Trophoblast cell (in vitro differentiated cells and primary cell): Measurements from ENCODE around the gene SLC39A3.

ENCODE experiments used
- DNase-seq, 2 donors: peaks; one replicate each; pipeline ENCODE4 v3.0.0-alpha.2; 2016
- H2AFZ ChIP-seq: 2 replicates; pipeline ENCODE4 v1.6.1; 2013; ENCODE audit warnings: low read length, moderate library complexity, mild to moderate bottlenecking; ENCODE audit not compliant: insufficient read depth, poor library complexity
- H2AK5ac ChIP-seq: 2 replicates; pipeline ENCODE4 v1.6.1; 2013; ENCODE audit warnings: mild to moderate bottlenecking, low read length
- H2BK120ac ChIP-seq: 2 replicates; pipeline ENCODE4 v1.6.1; 2013; ENCODE audit warnings: low read length, mild to moderate bottlenecking, moderate library complexity; ENCODE audit not compliant: insufficient read depth, poor library complexity
- H2BK12ac ChIP-seq: 2 replicates; pipeline ENCODE4 v1.6.1; 2013; ENCODE audit warnings: mild to moderate bottlenecking, low read length, moderate library complexity
- H2BK5ac ChIP-seq: 2 replicates; pipeline ENCODE4 v1.6.1; 2013; ENCODE audit warnings: low read length, low read depth, moderate library complexity, mild to moderate bottlenecking; ENCODE audit not compliant: poor library complexity
- H3K14ac ChIP-seq: 2 replicates; pipeline ENCODE4 v1.6.1; 2013; ENCODE audit warnings: mild to moderate bottlenecking, low read length
- H3K18ac ChIP-seq: 2 replicates; pipeline ENCODE4 v1.6.1; 2013; ENCODE audit warnings: mild to moderate bottlenecking, low read length
- H3K23ac ChIP-seq: 2 replicates; pipeline ENCODE4 v1.6.1; 2013; ENCODE audit warnings: low read length
- H3K27ac ChIP-seq: 2 replicates; pipeline ENCODE4 v1.5.1; 2013; ENCODE audit warnings: low read depth, mild to moderate bottlenecking, inconsistent platforms, low read length, moderate library complexity
- H3K27me3 ChIP-seq: 2 replicates; pipeline ENCODE4 v1.6.1; 2013; ENCODE audit warnings: inconsistent platforms, mild to moderate bottlenecking, low read length, moderate library complexity; ENCODE audit not compliant: insufficient read depth
- H3K36me3 ChIP-seq, 2 experiments: 1 replicate in 1 of 2; 2 replicates in 1 of 2; pipeline ENCODE4 v1.6.1; 2013; ENCODE audit warnings: low read length in 2 of 2, mild to moderate bottlenecking in 2 of 2, moderate library complexity in 1 of 2; ENCODE audit not compliant: insufficient read depth in 2 of 2, control insufficient read depth in 1 of 2
- H3K4ac ChIP-seq: 2 replicates; pipeline ENCODE4 v1.6.1; 2013; ENCODE audit warnings: low read depth, mild to moderate bottlenecking, low read length, moderate library complexity
- H3K4me1 ChIP-seq, 2 experiments: 1 replicate in 1 of 2; 2 replicates in 1 of 2; pipeline ENCODE4 v1.6.1; 2013; ENCODE audit warnings: low read length in 2 of 2, mild to moderate bottlenecking in 2 of 2, moderate library complexity in 1 of 2; ENCODE audit not compliant: insufficient read depth in 2 of 2, control insufficient read depth in 1 of 2
- H3K4me2 ChIP-seq: 2 replicates; pipeline ENCODE4 v1.6.1; 2013; ENCODE audit warnings: inconsistent platforms, mild to moderate bottlenecking, low read length, moderate library complexity
- H3K4me3 ChIP-seq: 2 replicates; pipeline ENCODE4 v1.5.1; 2013; ENCODE audit warnings: mild to moderate bottlenecking, low read depth, low read length, inconsistent platforms
- H3K79me1 ChIP-seq: one replicate; pipeline ENCODE4 v1.6.1; 2013; ENCODE audit warnings: low read length
- H3K79me2 ChIP-seq: 2 replicates; pipeline ENCODE4 v1.6.1; 2013; ENCODE audit warnings: low read length, mild to moderate bottlenecking; ENCODE audit not compliant: control insufficient read depth, insufficient read depth, poor library complexity
- H3K9ac ChIP-seq: 2 replicates; pipeline ENCODE4 v1.6.1; 2013; ENCODE audit warnings: mild to moderate bottlenecking, low read length
- H3K9me3 ChIP-seq: 2 replicates; pipeline ENCODE4 v1.6.1; 2013; ENCODE audit warnings: low read depth, mild to moderate bottlenecking, control low read depth, inconsistent platforms, low read length; ENCODE audit not compliant: insufficient read depth
- H4K12ac ChIP-seq: 2 replicates; pipeline ENCODE4 v1.6.1; 2013; ENCODE audit warnings: low read depth, mild to moderate bottlenecking, low read length, moderate library complexity
- H4K8ac ChIP-seq: 2 replicates; pipeline ENCODE4 v1.6.1; 2013; ENCODE audit warnings: low read depth, mild to moderate bottlenecking, low read length, moderate library complexity
- H4K91ac ChIP-seq: one replicate; pipeline ENCODE4 v1.6.1; 2013; ENCODE audit warnings: low read depth, mild to moderate bottlenecking, low read length, moderate library complexity
- WGBS: extraction: QIAGEN DNeasy Blood & Tissue Kit; methylation state at CpG from one replicate; pipeline ENCODE4 v1.1.7; 2013; ENCODE audit warnings: missing lambda C conversion rate; ENCODE audit not compliant: insufficient read length, insufficient coverage; ENCODE audit errors: extremely low coverage; 5-methylcytosine and 5-hydroxymethylcytosine counted together

The SLC39A3 gene

DNA sequence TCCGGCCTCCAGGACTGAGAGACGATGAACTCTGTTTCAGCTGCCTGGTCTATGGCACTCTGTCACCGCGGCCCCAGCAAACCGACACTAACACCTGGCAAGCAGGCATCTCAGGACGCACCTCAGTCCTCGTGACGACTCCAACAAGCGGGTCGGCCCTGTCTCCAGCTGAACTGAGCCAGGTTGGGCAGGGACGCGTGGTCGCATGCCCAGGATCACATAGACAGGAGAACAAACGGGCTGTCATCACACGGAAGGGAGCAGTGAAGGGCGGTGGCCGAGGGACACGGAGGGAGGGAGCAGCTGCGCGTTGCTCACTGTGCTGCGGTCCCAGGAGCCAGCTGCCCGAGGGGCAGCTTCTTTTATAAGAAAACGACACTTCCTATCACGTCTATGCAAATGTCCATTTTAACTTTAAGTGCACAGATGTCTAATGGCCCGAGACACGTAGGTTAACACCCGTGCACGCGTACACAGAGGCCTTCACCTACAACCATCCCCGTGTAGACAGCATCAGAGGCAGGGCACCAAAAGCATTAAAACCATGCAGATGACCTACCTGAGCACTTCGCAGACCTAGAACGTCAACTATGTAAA is 34.4 kb upstream of the SLC39A3 start:
- no peak overlapping the region for H3K18ac ChIP-seq
- no peak overlapping the region for H3K4me3 ChIP-seq
- peaks cover 41 to 50% of the 10 kb centered on the region in 2 experiments for H3K36me3 ChIP-seq
- H3K9me3 ChIP-seq: no peaks in the 10 kb centered on the region
- no peak overlapping the region for H2AK5ac ChIP-seq
- no peaks in the 10 kb centered on the region for H3K27me3 ChIP-seq
- H2AFZ ChIP-seq: no peak overlapping the region
- H3K27ac ChIP-seq: no peak overlapping the region
- no peak overlapping the region for H4K8ac ChIP-seq
- H3K79me1 ChIP-seq: no peaks in the 10 kb centered on the region
- H3K4ac ChIP-seq: peak overlapping the region; percentile 96
- no peak overlapping the region for H3K4me2 ChIP-seq
- H2BK12ac ChIP-seq: no peak overlapping the region
- H3K79me2 ChIP-seq: peaks cover 39% of the 10 kb centered on the region
- H3K9ac ChIP-seq: no peak overlapping the region
- H3K23ac ChIP-seq: no peak overlapping the region
- H4K91ac ChIP-seq: no peak overlapping the region
- H3K14ac ChIP-seq: no peak overlapping the region
- H3K4me1 ChIP-seq: peaks cover 21 to 22% of the 10 kb centered on the region in 2 experiments
- H2BK5ac ChIP-seq: no peak overlapping the region
- H2BK120ac ChIP-seq: no peak overlapping the region
- WGBS: no CpG with 5 or more reads among the region's 32 CpGs
- no peak overlapping the region for H4K12ac ChIP-seq
- no peak for DNase-seq

DNA sequence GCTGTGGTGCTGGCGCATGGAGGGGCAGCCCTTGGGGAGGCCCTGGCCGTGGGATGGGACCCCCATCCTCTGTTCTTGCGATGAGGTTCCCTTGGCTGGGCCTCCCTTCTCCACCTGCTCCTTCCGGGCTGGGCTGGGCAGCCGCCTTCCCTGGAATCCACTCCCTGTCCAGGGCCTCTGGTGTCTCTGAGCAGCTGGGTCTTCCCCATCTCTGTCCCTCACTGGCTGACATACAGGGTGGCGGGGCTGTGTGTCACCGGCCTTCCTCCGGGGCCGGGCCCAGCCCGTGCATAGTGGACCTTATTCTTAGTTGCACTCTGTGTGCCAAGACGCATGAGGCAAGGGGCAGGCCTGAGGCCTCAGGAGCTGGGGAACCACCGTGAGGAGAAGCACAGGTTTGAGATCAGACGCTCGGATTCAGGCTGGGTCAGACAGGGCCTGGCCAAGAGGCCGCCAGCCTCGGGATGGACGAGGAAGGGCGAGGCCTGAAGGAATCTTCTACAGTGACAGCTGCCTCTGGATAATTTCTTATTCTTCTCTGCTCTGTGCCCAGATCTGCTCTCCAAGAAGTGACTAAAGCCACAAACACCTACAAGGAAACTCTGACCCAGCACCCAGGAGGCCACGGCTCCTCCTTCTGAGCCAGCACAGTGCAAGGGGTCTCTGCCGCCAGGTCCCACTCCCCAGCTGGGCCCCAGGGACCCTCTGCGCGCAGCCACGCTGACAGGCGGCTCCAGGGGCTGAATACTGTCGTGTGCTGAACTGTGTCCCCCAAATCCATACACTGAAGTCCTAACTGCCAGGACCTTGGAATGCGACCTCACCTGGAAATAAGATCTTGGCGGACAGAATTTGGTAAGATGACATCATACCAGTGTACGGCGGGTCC is 32.2 kb upstream of the SLC39A3 start:
- H3K79me1 ChIP-seq: no peaks in the 10 kb centered on the region
- no CpG with 5 or more reads among the region's 29 CpGs for WGBS
- H3K18ac ChIP-seq: no peak overlapping the region
- no peaks in the 10 kb centered on the region for H3K9me3 ChIP-seq
- no peak overlapping the region for H2BK5ac ChIP-seq
- H3K4me2 ChIP-seq: no peak overlapping the region
- H3K4me1 ChIP-seq: peaks cover 21 to 22% of the 10 kb centered on the region in 2 experiments
- no peak overlapping the region for H3K9ac ChIP-seq
- H4K91ac ChIP-seq: no peak overlapping the region
- H3K79me2 ChIP-seq: peaks cover 24% of the 10 kb centered on the region
- H2AK5ac ChIP-seq: no peak overlapping the region
- peak overlapping the region; percentile 24 for H3K27ac ChIP-seq
- no peak overlapping the region for H2BK120ac ChIP-seq
- no peak overlapping the region for H4K8ac ChIP-seq
- no peak for DNase-seq
- H3K4ac ChIP-seq: peak overlapping the region; percentile 77
- no peak overlapping the region for H2BK12ac ChIP-seq
- H3K23ac ChIP-seq: no peak overlapping the region
- peaks cover 46 to 55% of the 10 kb centered on the region in 2 experiments for H3K36me3 ChIP-seq
- no peaks in the 10 kb centered on the region for H3K27me3 ChIP-seq
- no peak overlapping the region for H4K12ac ChIP-seq
- H3K14ac ChIP-seq: no peak overlapping the region
- no peak overlapping the region for H2AFZ ChIP-seq
- peak overlapping the region; percentile 29 for H3K4me3 ChIP-seq

DNA sequence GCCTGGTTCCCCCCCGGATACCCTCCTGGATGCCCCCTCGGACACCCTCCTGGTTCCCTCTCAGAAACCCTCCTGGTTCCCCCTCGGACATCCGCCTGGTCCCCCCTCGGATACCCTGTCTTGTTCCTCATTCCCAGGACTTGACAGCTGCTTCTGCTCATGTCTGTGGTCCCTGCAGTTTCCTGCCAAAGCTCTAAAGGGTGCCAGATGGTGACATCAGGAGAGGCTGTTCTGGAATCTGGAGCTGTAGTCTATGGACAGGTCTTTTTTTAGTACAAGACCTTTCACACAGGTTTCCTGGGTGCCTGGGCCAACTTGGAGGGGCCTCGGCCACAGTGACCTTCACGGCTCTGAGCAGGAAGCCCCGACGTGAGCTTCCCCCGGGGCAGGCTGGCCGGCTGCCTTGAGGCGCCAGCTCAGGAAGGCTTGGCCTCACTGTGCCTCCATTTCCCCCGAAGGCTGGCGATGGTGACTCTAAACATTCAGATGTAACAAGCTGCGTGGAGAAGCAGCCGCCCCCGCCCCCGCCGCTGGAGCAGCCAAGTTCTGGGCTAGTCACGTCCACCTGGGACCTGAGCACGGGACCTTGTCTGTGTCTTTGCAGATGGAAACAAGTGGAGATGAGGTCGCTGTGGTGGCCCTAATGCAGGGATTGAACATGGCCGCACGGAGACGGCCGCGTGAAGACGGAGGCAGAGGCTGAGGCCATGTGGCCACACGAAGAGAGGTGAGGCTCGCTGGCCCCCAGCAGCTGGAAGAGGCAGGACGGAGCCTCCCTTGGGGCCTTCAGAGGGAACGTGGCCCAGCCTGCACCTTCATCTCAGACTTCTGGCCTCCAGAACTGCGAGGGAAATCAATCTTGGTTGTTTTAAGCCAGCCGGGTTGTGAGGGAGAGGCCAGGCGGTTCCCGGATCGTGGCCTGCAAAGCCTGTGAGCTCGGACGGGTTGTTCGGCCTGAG is 30.5 kb upstream of the SLC39A3 start:
- no peak for DNase-seq
- Histone ChIP-seq H2BK5ac (no peak overlapping the region), H3K4me2 (no peak overlapping the region), H4K8ac (no peak overlapping the region), H3K79me1 (no peaks in the 10 kb centered on the region), H3K79me2 (peaks cover 15% of the 10 kb centered on the region), H3K23ac (no peak overlapping the region), H3K4ac (peak overlapping the region; percentile 35), H3K4me3 (no peak overlapping the region), H3K27ac (no peak overlapping the region), H2AK5ac (no peak overlapping the region), H3K4me1 (peaks cover 14% of the 10 kb centered on the region in 2 experiments), H3K27me3 (no peaks in the 10 kb centered on the region), H2BK120ac (no peak overlapping the region), H2BK12ac (no peak overlapping the region), H4K91ac (no peak overlapping the region), H3K36me3 (peaks cover 61 to 64% of the 10 kb centered on the region in 2 experiments), H2AFZ (no peak overlapping the region), H3K9me3 (no peaks in the 10 kb centered on the region), H4K12ac (no peak overlapping the region), H3K14ac (no peak overlapping the region), H3K18ac (no peak overlapping the region), H3K9ac (no peak overlapping the region)
- no CpG with 5 or more reads among the region's 40 CpGs for WGBS

DNA sequence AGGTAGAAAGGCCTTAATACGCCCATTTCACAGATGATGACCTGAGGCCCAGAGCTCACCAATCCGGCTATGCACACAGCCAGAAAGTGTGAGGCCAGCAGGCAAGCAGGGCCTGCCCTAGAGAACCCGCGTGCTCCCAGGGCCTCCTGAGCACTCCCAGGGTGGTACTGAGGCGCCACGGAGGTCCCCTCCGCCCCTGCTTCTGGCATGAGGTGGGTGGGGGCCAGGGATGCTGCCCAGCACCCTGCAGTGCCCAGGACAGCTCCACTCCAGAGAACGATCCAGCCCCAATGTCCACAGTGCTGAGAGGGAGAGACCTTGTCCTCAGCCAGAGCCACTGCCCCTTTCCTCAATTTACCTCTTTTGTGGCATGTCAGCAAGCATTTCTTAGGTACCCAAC is 29.4 kb upstream of the SLC39A3 start:
- Histone ChIP-seq H3K9ac (no peak overlapping the region), H2AK5ac (no peak overlapping the region), H3K79me2 (peaks cover 6% of the 10 kb centered on the region), H4K12ac (no peak overlapping the region), H2AFZ (no peak overlapping the region), H3K27me3 (no peaks in the 10 kb centered on the region), H3K18ac (no peak overlapping the region), H3K9me3 (no peaks in the 10 kb centered on the region), H3K4me3 (no peak overlapping the region), H2BK5ac (no peak overlapping the region), H3K14ac (no peak overlapping the region), H4K91ac (no peak overlapping the region), H3K23ac (no peak overlapping the region), H3K4me2 (no peak overlapping the region), H2BK120ac (no peak overlapping the region), H4K8ac (no peak overlapping the region), H2BK12ac (no peak overlapping the region), H3K79me1 (no peaks in the 10 kb centered on the region), H3K4ac (peak overlapping the region; percentile 3), H3K27ac (no peak overlapping the region), H3K4me1 (peaks cover 9 to 12% of the 10 kb centered on the region in 2 experiments), H3K36me3 (peaks cover 65 to 69% of the 10 kb centered on the region in 2 experiments)
- no CpG with 5 or more reads among the region's 8 CpGs for WGBS
- DNase-seq: no peak
